ENCODE data around the gene ZBTB7C.

The ZBTB7C gene

GRCh38 chr18:48051945-48052840 lies 357.0 kb downstream of the ZBTB7C start:
- no peak for TF ChIP-seq L3MBTL2 (conservative IDR thresholded peaks at IDR 0.05)
- no peak for TF ChIP-seq PKNOX1 (IDR thresholded peaks at IDR 0.05)
- no peak for TF ChIP-seq ZNF384 (IDR thresholded peaks at IDR 0.05)
- TF ChIP-seq FOXM1 (IDR thresholded peaks at IDR 0.05; ENCODE audit: borderline replicate concordance): no peak
- TF ChIP-seq FOXK2 (IDR thresholded peaks at IDR 0.05): no peak
- ChIA-PET POLR2A (no interaction called here), CTCF (no interaction called here)
- DNase-seq (ENCODE audit: extremely low spot score): no peak

- ChIA-PET CTCF (no interaction called here), POLR2A (no interaction called here)
- DNase-seq (ENCODE audit: extremely low spot score): no peak
- no peak for TF ChIP-seq FOXK2 (IDR thresholded peaks at IDR 0.05)
- TF ChIP-seq TARDBP (IDR thresholded peaks at IDR 0.05): no peak
- TF ChIP-seq FOXM1 (IDR thresholded peaks at IDR 0.05; ENCODE audit: borderline replicate concordance): no peak
- no peak for TF ChIP-seq ZNF384 (IDR thresholded peaks at IDR 0.05)
- TF ChIP-seq SUZ12 (IDR thresholded peaks at IDR 0.05): no peak
- TF ChIP-seq CTBP1 (IDR thresholded peaks at IDR 0.05; ENCODE audit: borderline replicate concordance): no peak
- no peak for TF ChIP-seq BHLHE40 (IDR thresholded peaks at IDR 0.05; ENCODE audit: borderline replicate concordance)
These were observed 359.0 kb downstream of the ZBTB7C start for GRCh38 chr18:48050176-48050575.

GRCh38 chr18:48049757-48050156 lies 359.4 kb downstream of the ZBTB7C start:
- ChIA-PET POLR2A (no interaction called here), CTCF (no interaction called here)
- DNase-seq (ENCODE audit: extremely low spot score): no peak
- no peak for TF ChIP-seq HDGF (IDR thresholded peaks at IDR 0.05; ENCODE audit: borderline replicate concordance)
- TF ChIP-seq ELF4 (IDR thresholded peaks at IDR 0.05): no peak
- no peak for TF ChIP-seq TARDBP (IDR thresholded peaks at IDR 0.05)
- no peak for TF ChIP-seq SP1 (IDR thresholded peaks at IDR 0.05)
- TF ChIP-seq BHLHE40 (IDR thresholded peaks at IDR 0.05; ENCODE audit: borderline replicate concordance): no peak
- TF ChIP-seq SUZ12 (IDR thresholded peaks at IDR 0.05): no peak
- no peak for TF ChIP-seq PKNOX1 (IDR thresholded peaks at IDR 0.05)
- TF ChIP-seq CTBP1 (IDR thresholded peaks at IDR 0.05; ENCODE audit: borderline replicate concordance): no peak
- no peak for TF ChIP-seq LEF1 (IDR thresholded peaks at IDR 0.05; ENCODE audit: borderline replicate concordance)
- no peak for TF ChIP-seq ZNF384 (IDR thresholded peaks at IDR 0.05)

- ChIA-PET POLR2A (no interaction called here), CTCF (interaction anchor here (0.8 kb wide), 1 partner anchor 112 kb away, joined by 4 read pairs; no protein-coding TSS in a partner anchor)
- TF ChIP-seq SUZ12 (IDR thresholded peaks at IDR 0.05) (no peak), L3MBTL2 (conservative IDR thresholded peaks at IDR 0.05) (no peak), FOXM1 (IDR thresholded peaks at IDR 0.05; ENCODE audit: borderline replicate concordance) (no peak), PKNOX1 (IDR thresholded peaks at IDR 0.05) (no peak), LEF1 (IDR thresholded peaks at IDR 0.05; ENCODE audit: borderline replicate concordance) (no peak), ZNF384 (IDR thresholded peaks at IDR 0.05) (no peak), TARDBP (IDR thresholded peaks at IDR 0.05) (no peak), ARNT (IDR thresholded peaks at IDR 0.05) (no peak), SP1 (IDR thresholded peaks at IDR 0.05) (no peak), FOXA1 (IDR thresholded peaks at IDR 0.05) (no peak), CTBP1 (IDR thresholded peaks at IDR 0.05; ENCODE audit: borderline replicate concordance) (no peak), NFRKB (IDR thresholded peaks at IDR 0.05) (no peak)
- no peak for DNase-seq (ENCODE audit: extremely low spot score)
These were observed 360.9 kb downstream of the ZBTB7C start for GRCh38 chr18:48048251-48048650.

- POLR2A ChIA-PET: no interaction called here
- no peak for DNase-seq (ENCODE audit: extremely low spot score)
- TF ChIP-seq ELF4 (IDR thresholded peaks at IDR 0.05) (no peak), TARDBP (IDR thresholded peaks at IDR 0.05) (no peak), FOXA1 (IDR thresholded peaks at IDR 0.05) (no peak), FOXM1 (IDR thresholded peaks at IDR 0.05; ENCODE audit: borderline replicate concordance) (no peak), LEF1 (IDR thresholded peaks at IDR 0.05; ENCODE audit: borderline replicate concordance) (no peak), HDGF (IDR thresholded peaks at IDR 0.05; ENCODE audit: borderline replicate concordance) (no peak), SUZ12 (IDR thresholded peaks at IDR 0.05) (no peak)
- CTCF ChIA-PET: interaction anchor here (1.0 kb wide), 1 partner anchor 9 kb away, joined by 3 read pairs; no protein-coding TSS in a partner anchor
These were observed 362.3 kb downstream of the ZBTB7C start for GRCh38 chr18:48046843-48047242.

- CTCF ChIA-PET: no interaction called here
- no peak for DNase-seq (ENCODE audit: extremely low spot score)
- POLR2A ChIA-PET: no interaction called here
- TF ChIP-seq FOXK2 (IDR thresholded peaks at IDR 0.05): no peak
These were observed 363.4 kb downstream of the ZBTB7C start for GRCh38 chr18:48045744-48046143.

GRCh38 chr18:48044944-48045343 lies 364.2 kb downstream of the ZBTB7C start:
- DNase-seq (ENCODE audit: extremely low spot score): no peak
- TF ChIP-seq FOXM1 (IDR thresholded peaks at IDR 0.05; ENCODE audit: borderline replicate concordance): no peak
- no peak for TF ChIP-seq L3MBTL2 (conservative IDR thresholded peaks at IDR 0.05)
- TF ChIP-seq ELF4 (IDR thresholded peaks at IDR 0.05): no peak
- ChIA-PET POLR2A (no interaction called here), CTCF (no interaction called here)
